HL-60 (cell line): ENCODE results near the gene NSRP1.

ENCODE experiments used
- TF ChIP-seq, protein P1 (sequence below): IDR thresholded peaks from one replicate; pipeline ENCODE4 v1.5.1; 2011; ENCODE audit warnings: low read length, control low read depth, inconsistent platforms; ENCODE audit not compliant: insufficient read depth
- TF ChIP-seq, protein P2 (sequence below): IDR thresholded peaks from 2 replicates; pipeline ENCODE4 v1.6.1; 2012; ENCODE audit warnings: low read depth; ENCODE audit not compliant: insufficient replicate concordance

DNA sequence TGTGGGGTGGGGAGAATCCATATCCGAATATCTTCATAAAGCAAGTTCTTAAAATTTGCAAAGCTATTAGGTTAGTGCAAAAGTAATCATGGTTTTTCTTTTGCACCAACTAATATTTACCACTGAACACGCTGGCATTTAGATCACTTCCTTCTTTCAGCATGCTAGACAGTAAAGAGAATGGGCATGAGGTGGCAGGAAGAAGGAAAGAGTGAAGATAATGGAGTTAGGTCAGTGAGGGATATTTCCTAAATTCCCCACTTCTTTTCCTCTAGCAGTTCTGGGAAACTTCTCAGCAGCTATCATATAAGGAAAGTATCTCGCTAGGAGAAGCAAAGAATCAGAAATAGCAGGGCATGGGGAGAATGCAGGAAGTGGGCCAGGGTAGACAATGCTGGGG lies 79.9 kb downstream of the NSRP1 start:
- TF ChIP-seq, protein P1, sequence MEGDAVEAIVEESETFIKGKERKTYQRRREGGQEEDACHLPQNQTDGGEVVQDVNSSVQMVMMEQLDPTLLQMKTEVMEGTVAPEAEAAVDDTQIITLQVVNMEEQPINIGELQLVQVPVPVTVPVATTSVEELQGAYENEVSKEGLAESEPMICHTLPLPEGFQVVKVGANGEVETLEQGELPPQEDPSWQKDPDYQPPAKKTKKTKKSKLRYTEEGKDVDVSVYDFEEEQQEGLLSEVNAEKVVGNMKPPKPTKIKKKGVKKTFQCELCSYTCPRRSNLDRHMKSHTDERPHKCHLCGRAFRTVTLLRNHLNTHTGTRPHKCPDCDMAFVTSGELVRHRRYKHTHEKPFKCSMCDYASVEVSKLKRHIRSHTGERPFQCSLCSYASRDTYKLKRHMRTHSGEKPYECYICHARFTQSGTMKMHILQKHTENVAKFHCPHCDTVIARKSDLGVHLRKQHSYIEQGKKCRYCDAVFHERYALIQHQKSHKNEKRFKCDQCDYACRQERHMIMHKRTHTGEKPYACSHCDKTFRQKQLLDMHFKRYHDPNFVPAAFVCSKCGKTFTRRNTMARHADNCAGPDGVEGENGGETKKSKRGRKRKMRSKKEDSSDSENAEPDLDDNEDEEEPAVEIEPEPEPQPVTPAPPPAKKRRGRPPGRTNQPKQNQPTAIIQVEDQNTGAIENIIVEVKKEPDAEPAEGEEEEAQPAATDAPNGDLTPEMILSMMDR: no peak
- TF ChIP-seq, protein P2, sequence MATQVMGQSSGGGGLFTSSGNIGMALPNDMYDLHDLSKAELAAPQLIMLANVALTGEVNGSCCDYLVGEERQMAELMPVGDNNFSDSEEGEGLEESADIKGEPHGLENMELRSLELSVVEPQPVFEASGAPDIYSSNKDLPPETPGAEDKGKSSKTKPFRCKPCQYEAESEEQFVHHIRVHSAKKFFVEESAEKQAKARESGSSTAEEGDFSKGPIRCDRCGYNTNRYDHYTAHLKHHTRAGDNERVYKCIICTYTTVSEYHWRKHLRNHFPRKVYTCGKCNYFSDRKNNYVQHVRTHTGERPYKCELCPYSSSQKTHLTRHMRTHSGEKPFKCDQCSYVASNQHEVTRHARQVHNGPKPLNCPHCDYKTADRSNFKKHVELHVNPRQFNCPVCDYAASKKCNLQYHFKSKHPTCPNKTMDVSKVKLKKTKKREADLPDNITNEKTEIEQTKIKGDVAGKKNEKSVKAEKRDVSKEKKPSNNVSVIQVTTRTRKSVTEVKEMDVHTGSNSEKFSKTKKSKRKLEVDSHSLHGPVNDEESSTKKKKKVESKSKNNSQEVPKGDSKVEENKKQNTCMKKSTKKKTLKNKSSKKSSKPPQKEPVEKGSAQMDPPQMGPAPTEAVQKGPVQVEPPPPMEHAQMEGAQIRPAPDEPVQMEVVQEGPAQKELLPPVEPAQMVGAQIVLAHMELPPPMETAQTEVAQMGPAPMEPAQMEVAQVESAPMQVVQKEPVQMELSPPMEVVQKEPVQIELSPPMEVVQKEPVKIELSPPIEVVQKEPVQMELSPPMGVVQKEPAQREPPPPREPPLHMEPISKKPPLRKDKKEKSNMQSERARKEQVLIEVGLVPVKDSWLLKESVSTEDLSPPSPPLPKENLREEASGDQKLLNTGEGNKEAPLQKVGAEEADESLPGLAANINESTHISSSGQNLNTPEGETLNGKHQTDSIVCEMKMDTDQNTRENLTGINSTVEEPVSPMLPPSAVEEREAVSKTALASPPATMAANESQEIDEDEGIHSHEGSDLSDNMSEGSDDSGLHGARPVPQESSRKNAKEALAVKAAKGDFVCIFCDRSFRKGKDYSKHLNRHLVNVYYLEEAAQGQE: no peak
